ENCODE measurements around the gene SYNE2.
"Not testable (repeated sequence)": the region's sequence is repeated elsewhere in the genome, so short reads cannot be mapped to it uniquely, and the experiment has no call there.

Gene SYNE2

DNA sequence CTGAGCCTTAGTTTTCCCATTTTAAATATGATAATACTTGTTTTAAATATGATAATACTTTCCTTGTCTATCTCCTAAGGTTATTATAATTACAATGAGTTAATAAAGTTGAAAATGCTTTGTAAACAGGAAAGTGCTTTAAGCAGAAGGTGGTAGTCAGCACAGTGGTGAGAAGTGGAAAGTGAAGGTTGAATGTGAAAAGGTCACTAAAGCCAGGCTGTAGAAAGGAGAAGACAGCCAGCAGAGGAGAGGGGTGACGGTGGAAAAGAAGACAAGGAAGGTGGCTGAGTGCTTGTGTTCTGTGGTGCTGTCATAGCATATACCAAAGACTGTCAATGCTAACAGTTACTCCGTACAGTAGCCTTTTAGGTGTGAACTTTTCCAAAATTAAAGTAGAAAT is 323.5 kb downstream of the SYNE2 start:
- H3K36me3 ChIP-seq (ENCODE audit: low read depth) = peaks cover 53% of the 10 kb centered on the region
- H3K4me3 ChIP-seq (ENCODE audit: severe bottlenecking) = no peak overlapping the region
- H3K9me3 ChIP-seq (ENCODE audit: severe bottlenecking) = no peaks in the 10 kb centered on the region
- no peak for DNase-seq (ENCODE audit: low spot score)
- no peak for TF ChIP-seq CTCF (IDR thresholded peaks at IDR 0.05; ENCODE audit: poor library complexity, severe bottlenecking)
- no peak overlapping the region for H3K27ac ChIP-seq (ENCODE audit: poor library complexity, severe bottlenecking)
- no peak for ATAC-seq (ENCODE audit: low read depth)
- H3K4me1 ChIP-seq (ENCODE audit: insufficient read depth, poor library complexity, severe bottlenecking) = no peaks in the 10 kb centered on the region
- no peaks in the 10 kb centered on the region for H3K27me3 ChIP-seq (ENCODE audit: insufficient read depth, poor library complexity, severe bottlenecking)

DNA sequence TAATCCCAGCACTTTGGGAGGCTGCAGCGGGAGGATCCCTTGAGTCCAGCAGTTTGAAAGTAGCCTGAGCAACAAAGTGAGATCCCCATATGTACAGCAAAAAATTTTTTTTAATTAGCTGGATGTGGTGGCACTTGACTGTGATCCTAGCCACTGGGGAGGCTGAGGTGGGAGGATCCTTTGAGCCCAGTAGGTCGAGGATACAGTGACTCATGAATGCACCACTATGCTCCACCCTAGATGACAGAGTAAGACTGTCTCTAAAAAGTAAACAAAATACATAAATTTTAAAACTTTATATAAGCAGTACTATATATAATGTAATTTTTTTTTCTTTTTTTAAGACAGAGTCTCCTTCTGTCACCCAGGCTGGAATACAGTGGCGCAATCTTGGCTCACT is 326.0 kb downstream of the SYNE2 start:
- Histone ChIP-seq H3K4me1 (ENCODE audit: insufficient read depth, poor library complexity, severe bottlenecking) (no peaks in the 10 kb centered on the region), H3K36me3 (ENCODE audit: low read depth) (peaks cover 58% of the 10 kb centered on the region), H3K4me3 (ENCODE audit: severe bottlenecking) (no peak overlapping the region), H3K27ac (ENCODE audit: poor library complexity, severe bottlenecking) (no peak overlapping the region), H3K27me3 (ENCODE audit: insufficient read depth, poor library complexity, severe bottlenecking) (no peaks in the 10 kb centered on the region), H3K9me3 (ENCODE audit: severe bottlenecking) (no peaks in the 10 kb centered on the region)
- no peak for TF ChIP-seq CTCF (IDR thresholded peaks at IDR 0.05; ENCODE audit: poor library complexity, severe bottlenecking)
- DNase-seq (ENCODE audit: low spot score) (no peak), ATAC-seq (ENCODE audit: low read depth) (no peak)

DNA sequence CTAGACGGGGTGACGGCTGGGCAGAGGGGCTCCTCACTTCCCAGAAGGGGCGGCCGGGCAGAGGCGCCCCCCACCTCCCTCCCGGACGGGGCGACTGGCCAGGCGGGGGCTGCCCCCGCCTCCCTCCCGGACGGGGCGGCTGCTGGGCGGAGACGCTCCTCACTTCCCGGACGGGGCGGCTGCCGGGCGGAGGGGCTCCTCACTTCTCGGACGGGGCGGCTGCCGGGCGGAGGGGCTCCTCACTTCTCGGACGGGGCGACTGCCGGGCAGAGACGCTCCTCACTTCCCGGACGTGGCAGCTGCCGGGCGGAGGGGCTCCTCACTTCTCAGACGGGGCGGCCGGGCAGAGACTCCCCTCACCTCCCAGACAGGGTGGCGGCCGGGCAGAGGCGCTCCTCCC is 330.1 kb downstream of the SYNE2 start:
- peaks cover 46% of the 10 kb centered on the region for H3K36me3 ChIP-seq (ENCODE audit: low read depth)
- not testable (repeated sequence) for ATAC-seq (ENCODE audit: low read depth); H3K9me3 ChIP-seq (ENCODE audit: severe bottlenecking); DNase-seq (ENCODE audit: low spot score); H3K4me1 ChIP-seq (ENCODE audit: insufficient read depth, poor library complexity, severe bottlenecking); H3K4me3 ChIP-seq (ENCODE audit: severe bottlenecking); H3K27me3 ChIP-seq (ENCODE audit: insufficient read depth, poor library complexity, severe bottlenecking); H3K27ac ChIP-seq (ENCODE audit: poor library complexity, severe bottlenecking)

GRCh38 chr14:64184103-64184729 is 331.4 kb downstream of the SYNE2 start:
- Histone ChIP-seq H3K4me1 (ENCODE audit: insufficient read depth, poor library complexity, severe bottlenecking) (no peaks in the 10 kb centered on the region), H3K4me3 (ENCODE audit: severe bottlenecking) (no peak overlapping the region), H3K9me3 (ENCODE audit: severe bottlenecking) (no peaks in the 10 kb centered on the region), H3K36me3 (ENCODE audit: low read depth) (peaks cover 38% of the 10 kb centered on the region), H3K27me3 (ENCODE audit: insufficient read depth, poor library complexity, severe bottlenecking) (no peaks in the 10 kb centered on the region), H3K27ac (ENCODE audit: poor library complexity, severe bottlenecking) (no peak overlapping the region)
- TF ChIP-seq CTCF (IDR thresholded peaks at IDR 0.05; ENCODE audit: poor library complexity, severe bottlenecking) = no peak
- no peak for DNase-seq (ENCODE audit: low spot score)
- no peak for ATAC-seq (ENCODE audit: low read depth)

GRCh38 chr14:64185184-64185583 is 332.4 kb downstream of the SYNE2 start:
- ATAC-seq (ENCODE audit: low read depth) (no peak), DNase-seq (ENCODE audit: low spot score) (no peak)
- H3K4me3 ChIP-seq (ENCODE audit: severe bottlenecking) = no peak overlapping the region
- H3K4me1 ChIP-seq (ENCODE audit: insufficient read depth, poor library complexity, severe bottlenecking) = no peaks in the 10 kb centered on the region
- no peaks in the 10 kb centered on the region for H3K9me3 ChIP-seq (ENCODE audit: severe bottlenecking)
- peaks cover 28% of the 10 kb centered on the region for H3K36me3 ChIP-seq (ENCODE audit: low read depth)
- no peak for TF ChIP-seq CTCF (IDR thresholded peaks at IDR 0.05; ENCODE audit: poor library complexity, severe bottlenecking)
- H3K27ac ChIP-seq (ENCODE audit: poor library complexity, severe bottlenecking) = no peak overlapping the region
- no peaks in the 10 kb centered on the region for H3K27me3 ChIP-seq (ENCODE audit: insufficient read depth, poor library complexity, severe bottlenecking)
